ENCODE results near the gene CACNA2D4.

Gene CACNA2D4

DNA sequence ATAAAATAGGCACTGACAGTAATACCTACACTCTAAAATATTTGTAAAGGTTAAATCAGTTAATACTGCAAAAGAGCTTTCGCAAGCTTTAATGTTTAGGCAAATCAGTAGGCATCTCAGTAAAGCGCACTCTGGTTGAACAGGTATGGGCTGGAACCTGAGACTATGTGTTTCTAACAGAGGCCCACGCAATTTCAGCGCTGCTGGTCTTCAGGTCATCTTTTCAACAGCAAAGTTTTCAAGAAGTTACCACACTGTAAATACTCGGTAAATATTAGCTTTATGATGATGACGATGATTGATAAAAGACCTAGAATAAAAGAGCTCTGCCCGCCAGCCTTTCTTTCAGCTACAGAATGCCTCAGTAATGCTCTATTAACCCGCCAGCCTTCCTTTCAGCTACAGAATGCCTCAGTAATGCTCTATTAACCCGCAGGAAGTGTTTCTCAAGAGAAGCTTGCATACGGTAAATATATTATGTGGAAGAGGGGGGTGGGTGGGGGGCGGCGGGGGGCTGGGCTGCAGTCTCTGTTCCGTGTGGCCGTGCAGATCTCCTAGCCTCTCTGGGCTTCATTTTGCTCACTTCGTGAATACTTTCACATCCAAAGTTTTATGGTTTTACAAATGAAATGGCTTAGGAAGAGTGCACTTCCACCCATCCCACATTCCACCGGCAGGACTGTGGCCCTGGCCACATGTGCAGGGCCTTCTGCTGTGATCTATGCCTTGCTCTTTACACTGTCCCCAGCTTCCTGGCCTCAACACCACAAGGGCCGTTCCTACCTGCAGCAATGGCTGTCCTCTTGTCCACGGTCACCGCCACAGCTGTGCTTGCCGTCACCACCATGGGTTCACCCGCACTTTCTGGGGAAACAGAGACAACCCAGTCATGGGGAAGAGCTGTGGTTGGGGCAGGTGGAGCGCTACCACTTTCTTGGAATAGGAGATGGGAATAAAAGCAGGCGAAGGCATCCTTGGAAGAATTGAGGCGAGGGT, 78.2 kb downstream of the CACNA2D4 start:
- Histone ChIP-seq H3K27ac (ENCODE audit: insufficient read depth, low read depth, low read length, poor library complexity, severe bottlenecking) (no peak overlapping the region), H3K36me3 (ENCODE audit: control insufficient read depth, insufficient read depth, low read length) (no peaks in the 10 kb centered on the region), H3K4me3 (ENCODE audit: insufficient read depth, low read depth, low read length) (no peak overlapping the region), H3K4me1 (ENCODE audit: control insufficient read depth, insufficient read depth, low read length) (peaks cover 13% of the 10 kb centered on the region), H3K9me3 (ENCODE audit: control insufficient read depth, low read length) (no peaks in the 10 kb centered on the region), H3K27me3 (ENCODE audit: control insufficient read depth, insufficient read depth, low read length, poor library complexity, severe bottlenecking) (peaks cover 4% of the 10 kb centered on the region)
- 88 to 91% methylated on average over 20 to 21 of the region's 24 CpGs for WGBS, 2 experiments

GRCh38 chr12:1839464-1839863, 79.0 kb downstream of the CACNA2D4 start:
- WGBS, 2 experiments, result 91 to 94% methylated on average over 10 of the region's 10 CpGs
- H3K9me3 ChIP-seq (ENCODE audit: control insufficient read depth, low read length), result no peaks in the 10 kb centered on the region
- no peaks in the 10 kb centered on the region for H3K36me3 ChIP-seq (ENCODE audit: control insufficient read depth, insufficient read depth, low read length)
- H3K4me3 ChIP-seq (ENCODE audit: insufficient read depth, low read depth, low read length), result no peak overlapping the region
- H3K4me1 ChIP-seq (ENCODE audit: control insufficient read depth, insufficient read depth, low read length), result peaks cover 13% of the 10 kb centered on the region
- H3K27me3 ChIP-seq (ENCODE audit: control insufficient read depth, insufficient read depth, low read length, poor library complexity, severe bottlenecking), result peaks cover 1% of the 10 kb centered on the region
- H3K27ac ChIP-seq (ENCODE audit: insufficient read depth, low read depth, low read length, poor library complexity, severe bottlenecking), result no peak overlapping the region

DNA sequence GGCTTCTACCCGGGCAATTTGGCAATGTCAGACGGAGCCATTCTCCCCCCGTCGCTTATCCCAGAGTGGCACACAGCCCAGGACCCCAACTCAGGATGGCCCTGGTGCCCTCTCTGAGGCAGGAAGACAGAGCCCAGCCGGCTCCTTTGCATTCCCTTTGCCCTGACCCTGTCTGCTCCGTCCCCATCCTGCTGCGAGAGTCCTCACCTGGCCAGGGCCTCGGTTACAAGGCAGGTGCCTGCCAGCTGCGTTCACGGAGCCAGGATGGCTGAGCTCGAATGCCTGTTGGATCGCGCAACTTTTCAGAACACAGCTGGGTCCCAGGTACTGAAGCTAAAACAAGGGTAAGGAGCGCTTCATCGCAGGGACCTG, 79.5 kb downstream of the CACNA2D4 start:
- H3K9me3 ChIP-seq (ENCODE audit: control insufficient read depth, low read length), result no peaks in the 10 kb centered on the region
- 94 to 95% methylated on average over 15 of the region's 15 CpGs for WGBS, 2 experiments
- H3K36me3 ChIP-seq (ENCODE audit: control insufficient read depth, insufficient read depth, low read length), result no peaks in the 10 kb centered on the region
- H3K4me3 ChIP-seq (ENCODE audit: insufficient read depth, low read depth, low read length), result no peak overlapping the region
- H3K4me1 ChIP-seq (ENCODE audit: control insufficient read depth, insufficient read depth, low read length), result peaks cover 13% of the 10 kb centered on the region
- no peak overlapping the region for H3K27ac ChIP-seq (ENCODE audit: insufficient read depth, low read depth, low read length, poor library complexity, severe bottlenecking)
- no peaks in the 10 kb centered on the region for H3K27me3 ChIP-seq (ENCODE audit: control insufficient read depth, insufficient read depth, low read length, poor library complexity, severe bottlenecking)

GRCh38 chr12:1838205-1838993, 80.1 kb downstream of the CACNA2D4 start:
- Histone ChIP-seq H3K4me3 (ENCODE audit: insufficient read depth, low read depth, low read length) (no peak overlapping the region), H3K27ac (ENCODE audit: insufficient read depth, low read depth, low read length, poor library complexity, severe bottlenecking) (no peak overlapping the region), H3K36me3 (ENCODE audit: control insufficient read depth, insufficient read depth, low read length) (no peaks in the 10 kb centered on the region), H3K4me1 (ENCODE audit: control insufficient read depth, insufficient read depth, low read length) (peaks cover 13% of the 10 kb centered on the region), H3K27me3 (ENCODE audit: control insufficient read depth, insufficient read depth, low read length, poor library complexity, severe bottlenecking) (no peaks in the 10 kb centered on the region), H3K9me3 (ENCODE audit: control insufficient read depth, low read length) (no peaks in the 10 kb centered on the region)
- WGBS, 2 experiments, result 91 to 93% methylated on average over 26 of the region's 26 CpGs

GRCh38 chr12:1837541-1838204, 80.8 kb downstream of the CACNA2D4 start:
- no peak overlapping the region for H3K27ac ChIP-seq (ENCODE audit: insufficient read depth, low read depth, low read length, poor library complexity, severe bottlenecking)
- H3K36me3 ChIP-seq (ENCODE audit: control insufficient read depth, insufficient read depth, low read length), result no peaks in the 10 kb centered on the region
- peaks cover 13% of the 10 kb centered on the region for H3K4me1 ChIP-seq (ENCODE audit: control insufficient read depth, insufficient read depth, low read length)
- no peaks in the 10 kb centered on the region for H3K9me3 ChIP-seq (ENCODE audit: control insufficient read depth, low read length)
- no peaks in the 10 kb centered on the region for H3K27me3 ChIP-seq (ENCODE audit: control insufficient read depth, insufficient read depth, low read length, poor library complexity, severe bottlenecking)
- 86 to 90% methylated on average over 12 of the region's 12 CpGs for WGBS, 2 experiments
- H3K4me3 ChIP-seq (ENCODE audit: insufficient read depth, low read depth, low read length), result no peak overlapping the region

- no peak overlapping the region for H3K4me3 ChIP-seq (ENCODE audit: insufficient read depth, low read depth, low read length)
- H3K27me3 ChIP-seq (ENCODE audit: control insufficient read depth, insufficient read depth, low read length, poor library complexity, severe bottlenecking), result peaks cover 2% of the 10 kb centered on the region
- no peak overlapping the region for H3K27ac ChIP-seq (ENCODE audit: insufficient read depth, low read depth, low read length, poor library complexity, severe bottlenecking)
- no peaks in the 10 kb centered on the region for H3K36me3 ChIP-seq (ENCODE audit: control insufficient read depth, insufficient read depth, low read length)
- peaks cover 13% of the 10 kb centered on the region for H3K4me1 ChIP-seq (ENCODE audit: control insufficient read depth, insufficient read depth, low read length)
- H3K9me3 ChIP-seq (ENCODE audit: control insufficient read depth, low read length), result no peaks in the 10 kb centered on the region
- 70 to 72% methylated on average over 22 of the region's 22 CpGs for WGBS, 2 experiments
These were observed 81.5 kb downstream of the CACNA2D4 start for GRCh38 chr12:1836854-1837421.

DNA sequence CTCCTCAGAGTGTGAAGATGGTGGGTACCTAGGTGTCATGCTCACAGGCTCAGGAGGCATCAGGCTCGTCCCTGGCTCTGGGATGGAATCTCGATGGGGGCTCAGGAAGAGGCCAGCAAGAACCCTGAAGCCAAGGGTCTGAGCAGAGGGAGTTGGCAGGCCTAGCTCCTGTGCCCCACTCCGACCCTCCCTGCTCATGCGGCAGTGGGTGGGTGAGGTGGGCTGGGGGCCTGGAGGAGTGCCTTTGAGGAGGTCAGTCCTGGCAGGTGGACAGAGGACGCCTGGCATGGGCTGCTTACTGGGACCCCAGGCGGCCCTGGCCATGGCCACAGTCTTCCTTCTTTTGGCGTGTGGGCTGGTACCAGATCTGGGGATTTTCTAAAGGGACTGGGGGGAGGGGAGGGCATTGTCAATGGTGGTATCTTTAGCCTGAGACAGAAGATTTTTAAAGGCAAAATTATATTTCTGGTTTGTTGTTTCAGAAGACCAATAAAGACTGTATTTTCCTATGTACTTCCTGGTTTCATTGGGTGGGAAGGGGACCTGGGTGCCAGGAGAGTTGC, 82.1 kb downstream of the CACNA2D4 start:
- Histone ChIP-seq H3K36me3 (ENCODE audit: control insufficient read depth, insufficient read depth, low read length) (no peaks in the 10 kb centered on the region), H3K27me3 (ENCODE audit: control insufficient read depth, insufficient read depth, low read length, poor library complexity, severe bottlenecking) (peaks cover 8% of the 10 kb centered on the region), H3K27ac (ENCODE audit: insufficient read depth, low read depth, low read length, poor library complexity, severe bottlenecking) (no peak overlapping the region), H3K4me1 (ENCODE audit: control insufficient read depth, insufficient read depth, low read length) (peaks cover 13% of the 10 kb centered on the region), H3K4me3 (ENCODE audit: insufficient read depth, low read depth, low read length) (no peak overlapping the region), H3K9me3 (ENCODE audit: control insufficient read depth, low read length) (no peaks in the 10 kb centered on the region)
- 84 to 88% methylated on average over 7 of the region's 7 CpGs for WGBS, 2 experiments

- no peaks in the 10 kb centered on the region for H3K36me3 ChIP-seq (ENCODE audit: control insufficient read depth, insufficient read depth, low read length)
- WGBS, 2 experiments, result 91 to 92% methylated on average over 22 of the region's 22 CpGs
These were observed 83.0 kb downstream of the CACNA2D4 start for GRCh38 chr12:1835211-1836131.

More at GRCh38 chr12:1835211-1836131, 83.0 kb downstream of the CACNA2D4 start:
- Histone ChIP-seq H3K9me3 (ENCODE audit: control insufficient read depth, low read length) (no peaks in the 10 kb centered on the region), H3K27ac (ENCODE audit: insufficient read depth, low read depth, low read length, poor library complexity, severe bottlenecking) (no peak overlapping the region), H3K4me3 (ENCODE audit: insufficient read depth, low read depth, low read length) (no peak overlapping the region), H3K27me3 (ENCODE audit: control insufficient read depth, insufficient read depth, low read length, poor library complexity, severe bottlenecking) (peaks cover 17% of the 10 kb centered on the region), H3K4me1 (ENCODE audit: control insufficient read depth, insufficient read depth, low read length) (peaks cover 16% of the 10 kb centered on the region)
